K562 (cell line): ENCODE measurements around the gene UFL1.

ENCODE experiments used
- CTCF ChIP-seq, 3 experiments: IDR thresholded peaks in 2 of 3; conservative IDR thresholded peaks in 1 of 3; 2 replicates each; pipeline ENCODE4 v1.5.1; 2011 to 2012; ENCODE audit warnings: low read length in 3 of 3, mild to moderate bottlenecking in 3 of 3, control low read depth in 2 of 3, improper control_type of control experiment in 1 of 3, inconsistent platforms in 1 of 3, low read depth in 1 of 3, mixed read lengths in 1 of 3, moderate library complexity in 1 of 3; ENCODE audit not compliant: insufficient read depth in 2 of 3
- YY1 ChIP-seq, 3 experiments: IDR thresholded peaks; 2 replicates each; pipeline ENCODE4 v1.6.1; 2011; ENCODE audit warnings: low read length in 2 of 3, mild to moderate bottlenecking in 2 of 3, moderate library complexity in 2 of 3, borderline replicate concordance in 1 of 3, control low read depth in 1 of 3, low read depth in 1 of 3; ENCODE audit not compliant: insufficient read depth in 3 of 3, insufficient replicate concordance in 2 of 3, control insufficient read depth in 1 of 3, insufficient read length in 1 of 3; ENCODE audit errors: extremely low read depth in 1 of 3

GRCh38 chr6:96520171-96521115, 1.2 kb upstream of the UFL1 start:
- TF ChIP-seq YY1 (IDR thresholded peaks at IDR 0.05; ENCODE audit: borderline replicate concordance in 1 of 3, control insufficient read depth in 1 of 3, extremely low read depth in 1 of 3, insufficient read depth in 3 of 3, insufficient read length in 1 of 3, insufficient replicate concordance in 2 of 3, low read depth in 1 of 3, low read length in 2 of 3) (no peak), CTCF (IDR thresholded peaks at IDR 0.05 in 2 of 3, conservative IDR thresholded peaks at IDR 0.05 in 1 of 3; ENCODE audit: insufficient read depth in 2 of 3, low read depth in 1 of 3, low read length in 3 of 3) (no peak)
